ENCODE data around the gene TRIM16. TPM values are rescaled to one million over a fixed set of nuclear protein-coding genes. Genes with fewer than 3 reads are reported as not detected.
"Not testable (repeated sequence)": the region's sequence is repeated elsewhere in the genome, so short reads cannot be mapped to it uniquely, and the experiment has no call there.

Gene TRIM16
- polyA plus RNA-seq (62.3 to 81.3 TPM (median 78.1 TPM) in 3 replicates), polyA minus RNA-seq (61.7 to 104 TPM (median 86.0 TPM) in 3 replicates)
- 96.9 TPM for polyA plus RNA-seq (2011; ENCODE audit: low read depth)
- polyA plus RNA-seq (2011; cell fraction: cytosol; rRNA removed) = 63.6 and 81.2 TPM in 2 replicates
- polyA plus RNA-seq (2011; cell fraction: nucleus; rRNA removed) = 91.5 and 96.1 TPM in 2 replicates
- 65.7 and 83.3 TPM in 2 replicates for polyA plus RNA-seq (2012; ENCODE audit: low replicate concordance)
- 66.6 TPM for polyA minus RNA-seq (2011; cell fraction: cytosol; rRNA and poly(A)+ RNA removed)
- polyA minus RNA-seq (2011; cell fraction: nucleus; rRNA and poly(A)+ RNA removed) = 58.0 and 84.1 TPM in 2 replicates

DNA sequence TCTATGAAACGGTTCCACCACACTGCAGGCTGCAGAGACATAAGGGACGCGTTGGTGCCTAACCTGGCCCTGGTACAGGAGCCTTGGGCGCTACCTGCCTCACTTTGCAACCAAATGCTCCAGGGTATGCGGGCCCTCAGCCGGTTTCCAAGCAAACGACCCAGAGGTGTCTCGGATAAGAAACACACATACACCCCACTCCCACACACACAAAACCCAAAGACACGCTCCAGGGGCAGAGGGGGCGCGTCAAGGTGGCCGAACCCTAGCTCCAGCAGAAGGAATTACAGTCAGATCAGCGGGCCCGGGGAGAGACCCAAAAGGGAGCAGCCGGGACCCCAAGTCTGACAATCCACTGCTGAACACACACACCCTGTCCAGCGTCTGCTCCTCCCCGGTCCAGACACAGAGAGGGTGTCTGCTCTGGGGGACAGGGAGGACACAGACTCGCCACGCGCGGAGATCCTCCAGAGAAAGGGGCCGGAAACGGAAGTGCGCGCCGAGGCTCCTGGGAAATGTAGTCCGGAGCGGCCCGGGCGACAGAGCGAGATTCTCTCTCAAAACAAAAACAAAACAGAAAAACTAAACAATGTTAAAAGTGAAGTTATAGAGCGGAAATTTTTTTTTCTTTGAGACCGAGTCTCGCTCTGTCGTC is at the start of gene TRIM16:
Gene TRIM16 (minus strand): TSS at position 488 of the 655 bp plus-strand sequence. CDS start 32,702 bp downstream, outside the sequence.
- H3K4me2 ChIP-seq (ENCODE audit: control insufficient read depth, extremely low read depth, insufficient read depth, low read depth, low read length) = peak within 1 kb of the TSS; percentile 63
- H3K36me3 ChIP-seq (ENCODE audit: control insufficient read depth in 2 of 2, extremely low read depth in 1 of 2, insufficient read depth in 2 of 2, low read length in 2 of 2); H4K20me1 ChIP-seq (ENCODE audit: control insufficient read depth, extremely low read depth, insufficient read depth, low read length); H3K79me2 ChIP-seq (ENCODE audit: control insufficient read depth, insufficient read depth, low read length); H3K9me3 ChIP-seq (ENCODE audit: control insufficient read depth, low read depth, low read length); dilution Hi-C loops (cut with MboI; ENCODE audit: extremely low pct_ligation_motif_present, low sequenced_read_pairs); H3K4me1 ChIP-seq (ENCODE audit: control insufficient read depth, extremely low read depth, insufficient read depth, low read length); FAIRE-seq; H3K27me3 ChIP-seq (ENCODE audit: control insufficient read depth, extremely low read depth, insufficient read depth, low read length); H3K9me1 ChIP-seq (ENCODE audit: control insufficient read depth, extremely low read depth, insufficient read depth, low read length); DNase-seq (ENCODE audit: low read depth, low spot score): not testable (repeated sequence)
- peak within 1 kb of the TSS; percentile 72 for H3K9ac ChIP-seq (ENCODE audit: control insufficient read depth, extremely low read depth, insufficient read depth, low read length)
- TF ChIP-seq, protein P1, sequence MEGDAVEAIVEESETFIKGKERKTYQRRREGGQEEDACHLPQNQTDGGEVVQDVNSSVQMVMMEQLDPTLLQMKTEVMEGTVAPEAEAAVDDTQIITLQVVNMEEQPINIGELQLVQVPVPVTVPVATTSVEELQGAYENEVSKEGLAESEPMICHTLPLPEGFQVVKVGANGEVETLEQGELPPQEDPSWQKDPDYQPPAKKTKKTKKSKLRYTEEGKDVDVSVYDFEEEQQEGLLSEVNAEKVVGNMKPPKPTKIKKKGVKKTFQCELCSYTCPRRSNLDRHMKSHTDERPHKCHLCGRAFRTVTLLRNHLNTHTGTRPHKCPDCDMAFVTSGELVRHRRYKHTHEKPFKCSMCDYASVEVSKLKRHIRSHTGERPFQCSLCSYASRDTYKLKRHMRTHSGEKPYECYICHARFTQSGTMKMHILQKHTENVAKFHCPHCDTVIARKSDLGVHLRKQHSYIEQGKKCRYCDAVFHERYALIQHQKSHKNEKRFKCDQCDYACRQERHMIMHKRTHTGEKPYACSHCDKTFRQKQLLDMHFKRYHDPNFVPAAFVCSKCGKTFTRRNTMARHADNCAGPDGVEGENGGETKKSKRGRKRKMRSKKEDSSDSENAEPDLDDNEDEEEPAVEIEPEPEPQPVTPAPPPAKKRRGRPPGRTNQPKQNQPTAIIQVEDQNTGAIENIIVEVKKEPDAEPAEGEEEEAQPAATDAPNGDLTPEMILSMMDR (optimal IDR thresholded peaks at IDR 0.05 in 1 of 3, IDR thresholded peaks at IDR 0.05 in 1 of 3, conservative IDR thresholded peaks at IDR 0.05 in 1 of 3; ENCODE audit: extremely low read depth in 1 of 3, insufficient read depth in 2 of 3, low read length in 3 of 3) = peak in 1 of 3 experiments; percentile 23
- H3K4me3 ChIP-seq (ENCODE audit: control insufficient read depth in 2 of 3, extremely low read depth in 1 of 3, insufficient read depth in 2 of 3, low read depth in 1 of 3, low read length in 3 of 3) = peak within 1 kb of the TSS; percentile 20 to 59 (median 51)
- H3K27ac ChIP-seq (ENCODE audit: control insufficient read depth, insufficient read depth, low read length) = peak within 1 kb of the TSS; percentile 20
- peak within 1 kb of the TSS; percentile 88 for H2AFZ ChIP-seq (ENCODE audit: control insufficient read depth, low read length)

DNA sequence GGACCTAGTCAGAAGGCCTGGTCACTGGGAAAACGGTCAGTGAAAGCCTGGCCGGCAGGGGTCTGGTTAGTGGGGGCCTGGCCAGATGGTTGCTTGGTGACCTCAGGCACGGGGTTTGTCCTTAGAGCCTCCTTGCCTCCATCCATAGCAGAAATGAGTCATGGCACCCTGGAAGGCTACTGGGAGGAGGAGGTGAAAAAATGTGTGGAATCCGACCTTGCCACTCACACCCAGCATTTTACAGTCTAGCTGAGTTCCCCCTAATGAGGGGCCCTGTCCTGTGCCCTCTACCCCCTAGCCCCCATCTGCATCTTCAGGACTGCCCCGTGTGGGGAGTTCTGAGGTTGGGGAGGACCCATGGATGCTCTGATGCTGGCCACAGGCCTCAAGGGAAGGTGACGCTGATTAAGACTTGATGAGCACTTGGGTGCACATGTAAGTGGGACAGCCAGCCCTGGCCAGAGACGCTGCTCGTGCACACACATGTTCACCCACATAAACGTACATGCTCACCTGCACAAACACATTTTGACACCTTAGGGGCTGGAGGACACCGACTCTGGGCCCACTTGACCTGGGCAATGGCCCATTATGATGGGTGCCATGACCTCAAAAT is 49.2 kb upstream of the TRIM16 start:
- H4K20me1 ChIP-seq (ENCODE audit: control insufficient read depth, extremely low read depth, insufficient read depth, low read length); dilution Hi-C loops (cut with MboI; ENCODE audit: extremely low pct_ligation_motif_present, low sequenced_read_pairs); H3K9me1 ChIP-seq (ENCODE audit: control insufficient read depth, extremely low read depth, insufficient read depth, low read length); H3K4me1 ChIP-seq (ENCODE audit: control insufficient read depth, extremely low read depth, insufficient read depth, low read length); H3K27me3 ChIP-seq (ENCODE audit: control insufficient read depth, extremely low read depth, insufficient read depth, low read length); H3K9me3 ChIP-seq (ENCODE audit: control insufficient read depth, low read depth, low read length); H3K4me3 ChIP-seq (ENCODE audit: control insufficient read depth in 2 of 3, extremely low read depth in 1 of 3, insufficient read depth in 2 of 3, low read depth in 1 of 3, low read length in 3 of 3); H3K79me2 ChIP-seq (ENCODE audit: control insufficient read depth, insufficient read depth, low read length); H2AFZ ChIP-seq (ENCODE audit: control insufficient read depth, low read length); H3K4me2 ChIP-seq (ENCODE audit: control insufficient read depth, extremely low read depth, insufficient read depth, low read depth, low read length); DNase-seq (ENCODE audit: low read depth, low spot score); FAIRE-seq; H3K27ac ChIP-seq (ENCODE audit: control insufficient read depth, insufficient read depth, low read length); H3K9ac ChIP-seq (ENCODE audit: control insufficient read depth, extremely low read depth, insufficient read depth, low read length); H3K36me3 ChIP-seq (ENCODE audit: control insufficient read depth in 2 of 2, extremely low read depth in 1 of 2, insufficient read depth in 2 of 2, low read length in 2 of 2): not testable (repeated sequence)

DNA sequence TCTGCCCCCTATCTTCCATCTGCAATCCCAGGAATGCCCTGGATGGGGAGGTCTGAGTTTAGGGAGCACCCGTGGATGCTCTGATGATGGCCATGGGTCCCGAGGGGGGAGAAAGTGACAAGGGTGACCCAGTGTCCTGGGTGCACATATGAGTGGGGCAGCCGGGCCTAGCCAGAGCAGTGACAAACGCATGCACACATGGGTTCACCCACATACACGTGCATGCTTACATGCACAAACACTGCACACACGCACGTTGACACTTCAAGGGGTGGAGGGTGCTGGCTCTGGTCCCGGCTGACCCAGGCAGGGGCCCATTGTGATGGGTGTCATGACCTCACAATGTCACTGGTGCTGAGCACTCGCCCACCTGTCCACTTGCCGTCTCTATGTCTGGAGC is 47.8 kb upstream of the TRIM16 start, which contains the start of gene TBC1D26:
Gene TBC1D26 (plus strand): TSS at position 384 of the 400 bp plus-strand sequence. CDS start 3,066 bp downstream, outside the sequence.
- H3K4me1 ChIP-seq (ENCODE audit: control insufficient read depth, extremely low read depth, insufficient read depth, low read length); H3K4me3 ChIP-seq (ENCODE audit: control insufficient read depth in 2 of 3, extremely low read depth in 1 of 3, insufficient read depth in 2 of 3, low read depth in 1 of 3, low read length in 3 of 3); FAIRE-seq; dilution Hi-C loops (cut with MboI; ENCODE audit: extremely low pct_ligation_motif_present, low sequenced_read_pairs); H3K36me3 ChIP-seq (ENCODE audit: control insufficient read depth in 2 of 2, extremely low read depth in 1 of 2, insufficient read depth in 2 of 2, low read length in 2 of 2); H3K9me3 ChIP-seq (ENCODE audit: control insufficient read depth, low read depth, low read length); H3K4me2 ChIP-seq (ENCODE audit: control insufficient read depth, extremely low read depth, insufficient read depth, low read depth, low read length); H3K9me1 ChIP-seq (ENCODE audit: control insufficient read depth, extremely low read depth, insufficient read depth, low read length); H3K27me3 ChIP-seq (ENCODE audit: control insufficient read depth, extremely low read depth, insufficient read depth, low read length); DNase-seq (ENCODE audit: low read depth, low spot score); H3K27ac ChIP-seq (ENCODE audit: control insufficient read depth, insufficient read depth, low read length); H3K79me2 ChIP-seq (ENCODE audit: control insufficient read depth, insufficient read depth, low read length); H4K20me1 ChIP-seq (ENCODE audit: control insufficient read depth, extremely low read depth, insufficient read depth, low read length); H3K9ac ChIP-seq (ENCODE audit: control insufficient read depth, extremely low read depth, insufficient read depth, low read length); H2AFZ ChIP-seq (ENCODE audit: control insufficient read depth, low read length): not testable (repeated sequence)

DNA sequence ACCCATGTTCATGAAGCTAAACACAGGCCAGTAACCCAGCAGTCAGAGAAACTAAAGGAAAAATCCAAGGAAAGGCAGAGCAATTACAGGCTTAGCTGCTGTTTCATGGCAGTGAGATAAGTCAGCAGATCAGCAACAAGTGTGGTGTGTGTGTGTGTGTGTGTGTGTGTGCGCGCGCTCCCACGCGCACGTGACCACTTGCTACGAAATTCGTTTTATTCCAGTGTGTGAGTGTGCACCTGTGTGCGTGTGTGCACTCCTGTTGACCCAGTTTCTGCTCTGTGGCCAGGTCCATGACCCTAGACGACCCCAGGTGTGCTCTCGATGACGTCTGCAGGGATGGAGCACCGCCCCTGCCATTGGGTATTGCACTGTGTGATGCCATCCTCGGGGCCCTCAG is 46.4 kb upstream of the TRIM16 start:
- DNase-seq (ENCODE audit: low read depth, low spot score); H3K4me2 ChIP-seq (ENCODE audit: control insufficient read depth, extremely low read depth, insufficient read depth, low read depth, low read length); H3K4me3 ChIP-seq (ENCODE audit: control insufficient read depth in 2 of 3, extremely low read depth in 1 of 3, insufficient read depth in 2 of 3, low read depth in 1 of 3, low read length in 3 of 3); dilution Hi-C loops (cut with MboI; ENCODE audit: extremely low pct_ligation_motif_present, low sequenced_read_pairs); H3K79me2 ChIP-seq (ENCODE audit: control insufficient read depth, insufficient read depth, low read length); H3K9me3 ChIP-seq (ENCODE audit: control insufficient read depth, low read depth, low read length); H3K27me3 ChIP-seq (ENCODE audit: control insufficient read depth, extremely low read depth, insufficient read depth, low read length); H3K9ac ChIP-seq (ENCODE audit: control insufficient read depth, extremely low read depth, insufficient read depth, low read length); H3K9me1 ChIP-seq (ENCODE audit: control insufficient read depth, extremely low read depth, insufficient read depth, low read length); H3K27ac ChIP-seq (ENCODE audit: control insufficient read depth, insufficient read depth, low read length); H3K4me1 ChIP-seq (ENCODE audit: control insufficient read depth, extremely low read depth, insufficient read depth, low read length); H4K20me1 ChIP-seq (ENCODE audit: control insufficient read depth, extremely low read depth, insufficient read depth, low read length); FAIRE-seq; H2AFZ ChIP-seq (ENCODE audit: control insufficient read depth, low read length); H3K36me3 ChIP-seq (ENCODE audit: control insufficient read depth in 2 of 2, extremely low read depth in 1 of 2, insufficient read depth in 2 of 2, low read length in 2 of 2): not testable (repeated sequence)

All from keratinocyte (primary cell).